SK-N-SH (cell line): ENCODE data around the gene MAG.

Experiments used
- EZH2phosphoT487 ChIP-seq: fragments of 200-600 bp; sonication (generic); IDR thresholded peaks from 2 replicates; pipeline ENCODE4 v1.6.1; 2017; ENCODE audit warnings: low read depth, mixed run types, mild to moderate bottlenecking, antibody characterized with exemption, moderate library complexity, borderline replicate concordance
- SIN3A ChIP-seq: IDR thresholded peaks from 2 replicates; pipeline ENCODE4 v1.6.1; 2012; ENCODE audit warnings: low read depth, mild to moderate bottlenecking, low read length, moderate library complexity, borderline replicate concordance
- TF ChIP-seq, protein P1 (sequence below): fragments of 200-600 bp; sonication (generic); IDR thresholded peaks from 2 replicates; pipeline ENCODE4 v1.6.1; 2017; ENCODE audit warnings: antibody characterized with exemption, mild to moderate bottlenecking, moderate library complexity
- TF ChIP-seq, protein P2 (sequence below): fragments of 150-350 bp; IDR thresholded peaks from 2 replicates; pipeline ENCODE4 v1.6.1; 2017; ENCODE audit warnings: antibody characterized with exemption, low read length, low read depth, borderline replicate concordance
- TF ChIP-seq, protein P3 (sequence below): IDR thresholded peaks from 2 replicates; pipeline ENCODE4 v1.6.1; 2012; ENCODE audit warnings: mild to moderate bottlenecking, low read depth, low read length, moderate library complexity

DNA sequence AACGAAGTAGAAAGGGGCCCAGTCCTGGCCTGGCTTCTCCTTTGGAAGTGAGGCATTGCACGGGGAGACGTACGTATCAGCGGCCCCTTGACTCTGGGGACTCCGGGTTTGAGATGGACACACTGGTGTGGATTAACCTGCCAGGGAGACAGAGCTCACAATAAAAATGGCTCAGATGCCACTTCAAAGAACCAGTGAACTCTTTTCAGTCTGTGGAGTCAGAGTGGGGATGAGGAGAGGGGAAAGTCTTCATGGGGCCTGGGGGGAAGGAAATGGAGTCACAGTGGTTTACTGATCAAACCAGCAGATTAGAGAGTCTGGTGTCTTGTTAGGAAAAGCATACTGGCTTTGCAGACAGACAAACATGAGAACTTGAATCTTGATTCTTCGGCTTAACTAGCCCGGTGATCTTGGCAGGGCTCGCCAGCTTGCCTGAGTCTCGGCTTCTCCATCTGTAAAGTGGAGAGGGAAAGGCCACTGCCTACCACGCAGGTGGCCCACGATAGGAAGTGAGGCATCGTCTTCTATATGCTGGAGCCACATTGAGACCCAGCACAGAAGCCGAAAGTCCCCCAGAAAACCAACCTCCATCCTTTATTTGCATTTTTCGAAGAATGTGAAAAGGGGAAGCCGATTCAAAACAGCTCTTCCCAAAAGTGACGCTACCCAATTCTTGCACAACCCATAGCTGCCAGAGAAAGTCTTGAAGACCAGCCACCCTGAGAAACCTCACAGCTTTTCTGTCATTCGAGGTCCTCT, 55.4 kb downstream of the MAG start, which contains the start of gene FFAR1:
- TF ChIP-seq SIN3A (no peak), EZH2phosphoT487 (no peak)
- TF ChIP-seq, protein P1, sequence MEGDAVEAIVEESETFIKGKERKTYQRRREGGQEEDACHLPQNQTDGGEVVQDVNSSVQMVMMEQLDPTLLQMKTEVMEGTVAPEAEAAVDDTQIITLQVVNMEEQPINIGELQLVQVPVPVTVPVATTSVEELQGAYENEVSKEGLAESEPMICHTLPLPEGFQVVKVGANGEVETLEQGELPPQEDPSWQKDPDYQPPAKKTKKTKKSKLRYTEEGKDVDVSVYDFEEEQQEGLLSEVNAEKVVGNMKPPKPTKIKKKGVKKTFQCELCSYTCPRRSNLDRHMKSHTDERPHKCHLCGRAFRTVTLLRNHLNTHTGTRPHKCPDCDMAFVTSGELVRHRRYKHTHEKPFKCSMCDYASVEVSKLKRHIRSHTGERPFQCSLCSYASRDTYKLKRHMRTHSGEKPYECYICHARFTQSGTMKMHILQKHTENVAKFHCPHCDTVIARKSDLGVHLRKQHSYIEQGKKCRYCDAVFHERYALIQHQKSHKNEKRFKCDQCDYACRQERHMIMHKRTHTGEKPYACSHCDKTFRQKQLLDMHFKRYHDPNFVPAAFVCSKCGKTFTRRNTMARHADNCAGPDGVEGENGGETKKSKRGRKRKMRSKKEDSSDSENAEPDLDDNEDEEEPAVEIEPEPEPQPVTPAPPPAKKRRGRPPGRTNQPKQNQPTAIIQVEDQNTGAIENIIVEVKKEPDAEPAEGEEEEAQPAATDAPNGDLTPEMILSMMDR: no peak
- TF ChIP-seq, protein P2, sequence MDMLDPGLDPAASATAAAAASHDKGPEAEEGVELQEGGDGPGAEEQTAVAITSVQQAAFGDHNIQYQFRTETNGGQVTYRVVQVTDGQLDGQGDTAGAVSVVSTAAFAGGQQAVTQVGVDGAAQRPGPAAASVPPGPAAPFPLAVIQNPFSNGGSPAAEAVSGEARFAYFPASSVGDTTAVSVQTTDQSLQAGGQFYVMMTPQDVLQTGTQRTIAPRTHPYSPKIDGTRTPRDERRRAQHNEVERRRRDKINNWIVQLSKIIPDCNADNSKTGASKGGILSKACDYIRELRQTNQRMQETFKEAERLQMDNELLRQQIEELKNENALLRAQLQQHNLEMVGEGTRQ: no peak
- TF ChIP-seq, protein P3, sequence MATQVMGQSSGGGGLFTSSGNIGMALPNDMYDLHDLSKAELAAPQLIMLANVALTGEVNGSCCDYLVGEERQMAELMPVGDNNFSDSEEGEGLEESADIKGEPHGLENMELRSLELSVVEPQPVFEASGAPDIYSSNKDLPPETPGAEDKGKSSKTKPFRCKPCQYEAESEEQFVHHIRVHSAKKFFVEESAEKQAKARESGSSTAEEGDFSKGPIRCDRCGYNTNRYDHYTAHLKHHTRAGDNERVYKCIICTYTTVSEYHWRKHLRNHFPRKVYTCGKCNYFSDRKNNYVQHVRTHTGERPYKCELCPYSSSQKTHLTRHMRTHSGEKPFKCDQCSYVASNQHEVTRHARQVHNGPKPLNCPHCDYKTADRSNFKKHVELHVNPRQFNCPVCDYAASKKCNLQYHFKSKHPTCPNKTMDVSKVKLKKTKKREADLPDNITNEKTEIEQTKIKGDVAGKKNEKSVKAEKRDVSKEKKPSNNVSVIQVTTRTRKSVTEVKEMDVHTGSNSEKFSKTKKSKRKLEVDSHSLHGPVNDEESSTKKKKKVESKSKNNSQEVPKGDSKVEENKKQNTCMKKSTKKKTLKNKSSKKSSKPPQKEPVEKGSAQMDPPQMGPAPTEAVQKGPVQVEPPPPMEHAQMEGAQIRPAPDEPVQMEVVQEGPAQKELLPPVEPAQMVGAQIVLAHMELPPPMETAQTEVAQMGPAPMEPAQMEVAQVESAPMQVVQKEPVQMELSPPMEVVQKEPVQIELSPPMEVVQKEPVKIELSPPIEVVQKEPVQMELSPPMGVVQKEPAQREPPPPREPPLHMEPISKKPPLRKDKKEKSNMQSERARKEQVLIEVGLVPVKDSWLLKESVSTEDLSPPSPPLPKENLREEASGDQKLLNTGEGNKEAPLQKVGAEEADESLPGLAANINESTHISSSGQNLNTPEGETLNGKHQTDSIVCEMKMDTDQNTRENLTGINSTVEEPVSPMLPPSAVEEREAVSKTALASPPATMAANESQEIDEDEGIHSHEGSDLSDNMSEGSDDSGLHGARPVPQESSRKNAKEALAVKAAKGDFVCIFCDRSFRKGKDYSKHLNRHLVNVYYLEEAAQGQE: no peak
